Naive thymus-derived CD4-positive, alpha-beta T cell (primary cell): ENCODE results near the gene HAS3. TPM values are rescaled to one million over a fixed set of nuclear protein-coding genes. Genes with fewer than 3 reads are reported as not detected.
"Not testable (repeated sequence)": the region's sequence is repeated elsewhere in the genome, so short reads cannot be mapped to it uniquely, and the experiment has no call there.

Experiments
- ATAC-seq: fragments of 150-1000 bp; cut with Tn5 transposase; 2 replicates; pipeline ENCODE4 v1.10.0; 2021; ENCODE audit warnings: mild to moderate bottlenecking, moderate library complexity
- CTCF ChIA-PET: fragments of 350-600 bp; sonication (Branson Sonifier 250); formaldehyde crosslinking; loops from one replicate; lab custom pipeline; 2021; ENCODE audit warnings: antibody characterized with exemption; lab: Charles Lee
- POLR2A ChIA-PET: fragments of 350-600 bp; sonication (Branson Sonifier 250); formaldehyde crosslinking; loops from one replicate; lab custom pipeline; 2021; ENCODE audit warnings: antibody characterized with exemption, inconsistent platforms; lab: Charles Lee
- DNase-seq, 9 donors: peaks; one replicate each; pipeline versions ENCODE4 v3.0.0 to v3.0.0-alpha.2; 2020 to 2022; ENCODE audit warnings: mixed read lengths in 1 of 9
- H3K27ac ChIP-seq: one replicate; pipeline ENCODE4 v1.7.0; 2013; ENCODE audit warnings: mild to moderate bottlenecking, low read depth, low read length, moderate library complexity
- H3K27me3 ChIP-seq, 2 donors: one replicate each; pipeline ENCODE4 v1.7.0; 2013; ENCODE audit warnings: low read length in 2 of 2, mild to moderate bottlenecking in 2 of 2, moderate library complexity in 2 of 2; ENCODE audit not compliant: control insufficient read depth in 2 of 2, insufficient read depth in 2 of 2
- H3K36me3 ChIP-seq, 3 experiments: 1 replicate in 2 of 3; 2 replicates in 1 of 3; pipeline ENCODE4 v1.7.0; 2013; ENCODE audit warnings: low read length in 3 of 3, mild to moderate bottlenecking in 3 of 3, moderate library complexity in 1 of 3; ENCODE audit not compliant: insufficient read depth in 3 of 3, control insufficient read depth in 2 of 3
- H3K4me1 ChIP-seq, 2 donors: one replicate each; pipeline ENCODE4 v1.7.0; 2013; ENCODE audit warnings: low read length in 2 of 2, mild to moderate bottlenecking in 2 of 2, moderate library complexity in 1 of 2; ENCODE audit not compliant: control insufficient read depth in 2 of 2, insufficient read depth in 2 of 2
- H3K4me3 ChIP-seq: 2 replicates; pipeline ENCODE4 v1.7.0; 2013; ENCODE audit warnings: mild to moderate bottlenecking, low read length
- H3K9me3 ChIP-seq, 3 experiments: 1 replicate in 2 of 3; 2 replicates in 1 of 3; pipeline ENCODE4 v1.7.0; 2013; ENCODE audit warnings: low read length in 3 of 3; ENCODE audit not compliant: control insufficient read depth in 2 of 3
- H3K27ac Mint-ChIP-seq, 9 donors: one replicate each; pipeline ENCODE4 v1.8.0; 2020 to 2022; ENCODE audit warnings: mixed read lengths in 9 of 9, mild to moderate bottlenecking in 8 of 9, moderate library complexity in 5 of 9, inconsistent platforms in 2 of 9
- H3K27me3 Mint-ChIP-seq, 5 donors: one replicate each; pipeline ENCODE4 v1.8.0; 2021 to 2022; ENCODE audit warnings: mixed read lengths in 5 of 5, mild to moderate bottlenecking in 1 of 5
- H3K36me3 Mint-ChIP-seq, 5 donors: one replicate each; pipeline ENCODE4 v1.8.0; 2020 to 2022; ENCODE audit warnings: mixed read lengths in 5 of 5, mild to moderate bottlenecking in 3 of 5, inconsistent platforms in 1 of 5
- H3K4me1 Mint-ChIP-seq, 7 donors: one replicate each; pipeline ENCODE4 v1.8.0; 2020 to 2022; ENCODE audit warnings: mixed read lengths in 7 of 7, mild to moderate bottlenecking in 3 of 7, inconsistent platforms in 1 of 7
- H3K4me3 Mint-ChIP-seq, 10 donors: one replicate each; pipeline ENCODE4 v1.8.0; 2020 to 2022; ENCODE audit warnings: mild to moderate bottlenecking in 10 of 10, mixed read lengths in 10 of 10, moderate library complexity in 6 of 10, inconsistent platforms in 2 of 10
- H3K9me3 Mint-ChIP-seq, 11 donors: one replicate each; pipeline ENCODE4 v1.8.0; 2020 to 2022; ENCODE audit warnings: mixed read lengths in 11 of 11, mild to moderate bottlenecking in 4 of 11, inconsistent platforms in 1 of 11, moderate library complexity in 1 of 11
- intact Hi-C, 2 donors: fragments of 100-400 bp; cut with micrococcal nuclease; formaldehyde crosslinking; loops; one replicate each; pipeline ENCODE4 v1.15.1; 2023
- polyA plus RNA-seq, 2 donors: library from polyadenylated mRNA; unstranded; fragments of 300-500 nt; fragmentation: Illumina TruSeq; gene quantifications; one replicate each; pipeline ENCODE4 v1.2.3, GENCODE V29; 2021
- total RNA-seq, 6 experiments: library from RNA in 5 of 6; stranded (reverse) in 5 of 6; gene quantifications; 1 replicate in 5 of 6; 2 replicates in 1 of 6; pipeline ENCODE4 v1.2.3 and lab custom pipeline; 2021 to 2026

HAS3 gene
- total and polyA plus RNA-seq, 7 experiments from 2014 or later = 0.24 to 4.2 (median 2.9) TPM; not detected in 1

DNA sequence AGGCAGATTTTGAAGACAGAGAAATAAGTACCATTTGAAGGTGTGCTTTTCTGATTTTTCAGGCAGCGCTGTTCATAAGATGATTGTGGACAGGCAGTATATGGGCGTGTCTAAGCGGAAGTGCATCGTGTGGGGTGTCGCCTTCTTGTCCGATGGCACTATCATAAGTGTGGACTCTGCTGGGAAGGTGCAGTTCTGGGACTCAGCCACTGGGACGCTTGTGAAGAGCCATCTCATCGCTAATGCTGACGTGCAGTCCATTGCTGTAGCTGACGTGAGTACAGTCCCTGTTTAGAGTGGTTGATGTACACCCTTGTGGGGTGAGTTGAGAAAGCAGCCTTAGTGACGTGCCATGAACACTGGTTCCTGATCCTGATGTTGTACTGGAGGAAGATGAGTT, 37.7 kb downstream of the HAS3 start:
- intact Hi-C loops = no loop called here
- Mint-ChIP-seq H3K36me3 (peaks cover 15 to 51% (median 34%) of the 10 kb centered on the region in 5 donors), H3K9me3 (no peaks in the 10 kb centered on the region), H3K4me1 (peaks cover 0 to 14% (median 4%) of the 10 kb centered on the region in 7 donors), H3K27ac (peak overlapping the region in 2 of 9 donors; percentile 34 to 48), H3K27me3 (no peaks in the 10 kb centered on the region), H3K4me3 (no peak overlapping the region)
- Histone ChIP-seq H3K9me3 (no peaks in the 10 kb centered on the region), H3K4me3 (no peak overlapping the region), H3K36me3 (peaks cover 4 to 66% (median 16%) of the 10 kb centered on the region in 3 experiments), H3K27ac (no peak overlapping the region), H3K4me1 (no peaks in the 10 kb centered on the region), H3K27me3 (no peaks in the 10 kb centered on the region)
- ChIA-PET CTCF (no interaction called here), POLR2A (no interaction called here)
- ATAC-seq (no peak), DNase-seq (no peak)

- Histone ChIP-seq H3K4me1 (no peaks in the 10 kb centered on the region), H3K36me3 (peaks cover 4 to 63% (median 16%) of the 10 kb centered on the region in 3 experiments), H3K9me3 (no peaks in the 10 kb centered on the region), H3K4me3 (no peak overlapping the region), H3K27me3 (no peaks in the 10 kb centered on the region), H3K27ac (no peak overlapping the region)
- no peak overlapping the region for H3K27ac Mint-ChIP-seq
- ChIA-PET POLR2A (no interaction called here), CTCF (interaction anchor here (0.7 kb wide), 2 partner anchors 14 to 96 kb away, joined by 3 read pairs; no protein-coding TSS in a partner anchor)
- ATAC-seq (no peak), DNase-seq (no peak)
- H3K4me3 Mint-ChIP-seq = no peak overlapping the region
- peaks cover 0 to 13% (median 4%) of the 10 kb centered on the region in 7 donors for H3K4me1 Mint-ChIP-seq
- no peaks in the 10 kb centered on the region for H3K9me3 Mint-ChIP-seq
- H3K27me3 Mint-ChIP-seq = no peaks in the 10 kb centered on the region
- intact Hi-C loops = no loop called here
- peaks cover 12 to 42% (median 27%) of the 10 kb centered on the region in 5 donors for H3K36me3 Mint-ChIP-seq
Observed at GRCh38 chr16:69145658-69146057, 40.2 kb downstream of the HAS3 start.

DNA sequence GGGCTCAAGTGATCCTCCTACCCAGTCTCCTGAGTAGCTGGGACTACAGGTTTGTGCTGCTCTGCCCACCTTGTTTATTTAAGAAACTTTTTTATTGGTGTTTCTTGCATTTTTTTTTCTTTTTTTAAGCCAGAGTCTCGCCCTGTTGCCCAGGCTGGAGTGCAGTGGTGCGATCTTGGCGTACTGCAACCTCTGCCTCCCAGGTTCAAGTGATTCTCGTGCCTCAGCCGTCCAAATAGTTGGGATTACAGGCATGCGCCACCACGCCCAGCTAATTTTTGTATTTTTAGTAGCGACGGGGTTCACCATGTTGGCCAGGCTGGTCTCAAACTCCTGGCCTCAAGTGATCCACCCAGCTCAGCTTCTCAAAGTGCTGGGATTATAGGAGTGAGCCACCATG, 44.2 kb downstream of the HAS3 start:
- ChIA-PET POLR2A (interaction anchor here (0.7 kb wide), 1 partner anchor 136 kb away, joined by 3 read pairs; no protein-coding TSS in a partner anchor), CTCF (interaction anchor here (0.6 to 6.9 kb wide), 6 partner anchors 20 to 180 kb away, joined by 3 to 131 read pairs (median 6); no protein-coding TSS in a partner anchor)
- H3K27ac ChIP-seq, H3K4me3 ChIP-seq, H3K4me1 ChIP-seq, H3K27ac Mint-ChIP-seq, ATAC-seq, H3K9me3 ChIP-seq, H3K4me3 Mint-ChIP-seq, H3K27me3 ChIP-seq, H3K9me3 Mint-ChIP-seq, DNase-seq, H3K4me1 Mint-ChIP-seq, H3K27me3 Mint-ChIP-seq: not testable (repeated sequence)
- peaks cover 5 to 65% (median 15%) of the 10 kb centered on the region in 3 experiments for H3K36me3 ChIP-seq
- intact Hi-C loops = loop anchor here (1.0 to 5.0 kb wide), 3 partner anchors 38 to 138 kb away; partner anchors contain the start of gene SNTB2 (in 1 of the 2)
- H3K36me3 Mint-ChIP-seq = peaks cover 8 to 34% (median 26%) of the 10 kb centered on the region in 5 donors

DNA sequence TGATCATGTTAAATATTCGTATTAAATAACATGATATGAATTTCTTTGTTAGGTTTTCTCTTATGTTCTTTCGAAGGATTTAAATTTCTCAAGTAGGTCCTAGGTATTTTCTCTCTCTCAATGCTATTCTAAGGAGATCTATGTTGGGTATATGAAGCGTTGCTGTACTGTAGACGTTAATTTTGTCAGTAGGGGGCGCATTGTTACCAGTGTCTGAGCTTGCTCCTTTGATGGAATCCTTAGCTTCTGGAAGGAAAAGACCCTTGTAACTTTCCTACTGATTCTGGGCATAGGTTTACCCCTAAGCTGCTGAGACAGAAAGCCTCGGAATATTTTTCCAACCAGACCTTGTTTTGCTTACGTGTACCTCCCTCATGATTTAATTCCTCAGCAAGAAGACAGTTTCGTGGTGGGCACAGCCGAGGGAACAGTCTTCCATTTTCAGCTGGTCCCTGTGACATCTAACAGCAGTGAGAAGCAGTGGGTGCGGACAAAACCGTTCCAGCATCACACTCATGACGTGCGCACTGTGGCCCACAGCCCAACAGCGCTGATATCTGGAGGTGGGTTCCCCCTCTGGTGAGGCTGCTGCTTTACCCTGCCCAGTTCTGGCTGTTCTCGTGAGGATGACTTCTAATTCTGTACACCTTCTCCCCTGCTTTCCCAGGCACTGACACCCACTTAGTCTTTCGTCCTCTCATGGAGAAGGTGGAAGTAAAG, 44.9 kb downstream of the HAS3 start:
- Mint-ChIP-seq H3K9me3 (no peaks in the 10 kb centered on the region), H3K27ac (peak overlapping the region in 1 of 9 donors; percentile 2), H3K27me3 (no peaks in the 10 kb centered on the region), H3K4me3 (no peak overlapping the region), H3K4me1 (peaks cover 0 to 5% (median 3%) of the 10 kb centered on the region in 7 donors), H3K36me3 (peaks cover 11 to 38% (median 26%) of the 10 kb centered on the region in 5 donors)
- ChIA-PET POLR2A (interaction anchor here (1.0 kb wide), 1 partner anchor 135 kb away, joined by 3 read pairs; no protein-coding TSS in a partner anchor), CTCF (interaction anchor here (0.6 to 6.9 kb wide), 11 partner anchors 38 to 271 kb away, joined by 3 to 131 read pairs (median 3); no protein-coding TSS in a partner anchor)
- Histone ChIP-seq H3K9me3 (no peaks in the 10 kb centered on the region), H3K27ac (no peak overlapping the region), H3K27me3 (no peaks in the 10 kb centered on the region), H3K4me3 (no peak overlapping the region), H3K4me1 (no peaks in the 10 kb centered on the region), H3K36me3 (peaks cover 5 to 64% (median 15%) of the 10 kb centered on the region in 3 experiments)
- intact Hi-C loops = loop anchor here (1.0 to 5.0 kb wide), 3 partner anchors 37 to 137 kb away; partner anchors contain the start of gene SNTB2 (in 1 of the 2)
- DNase-seq = peak in 7 of 9 donors; percentile 41 to 70 (median 63)
- ATAC-seq = peak; percentile 84

GRCh38 chr16:69157196-69157595, 51.7 kb downstream of the HAS3 start:
- DNase-seq (no peak), ATAC-seq (no peak)
- no peaks in the 10 kb centered on the region for H3K27me3 Mint-ChIP-seq
- no peaks in the 10 kb centered on the region for H3K9me3 Mint-ChIP-seq
- no peak overlapping the region for H3K4me3 ChIP-seq
- no peaks in the 10 kb centered on the region for H3K27me3 ChIP-seq
- ChIA-PET CTCF (interaction anchor here (2.1 kb wide), 1 partner anchor 128 kb away, joined by 11 read pairs; no protein-coding TSS in a partner anchor), POLR2A (no interaction called here)
- H3K4me1 Mint-ChIP-seq = peaks cover 0 to 10% (median 0%) of the 10 kb centered on the region in 7 donors
- peaks cover 17 to 57% (median 40%) of the 10 kb centered on the region in 5 donors for H3K36me3 Mint-ChIP-seq
- no peaks in the 10 kb centered on the region for H3K9me3 ChIP-seq
- H3K36me3 ChIP-seq = peaks cover 5 to 84% (median 22%) of the 10 kb centered on the region in 3 experiments
- no peak overlapping the region for H3K27ac Mint-ChIP-seq
- no peaks in the 10 kb centered on the region for H3K4me1 ChIP-seq
- H3K27ac ChIP-seq = no peak overlapping the region
- no peak overlapping the region for H3K4me3 Mint-ChIP-seq
- intact Hi-C loops = no loop called here

DNA sequence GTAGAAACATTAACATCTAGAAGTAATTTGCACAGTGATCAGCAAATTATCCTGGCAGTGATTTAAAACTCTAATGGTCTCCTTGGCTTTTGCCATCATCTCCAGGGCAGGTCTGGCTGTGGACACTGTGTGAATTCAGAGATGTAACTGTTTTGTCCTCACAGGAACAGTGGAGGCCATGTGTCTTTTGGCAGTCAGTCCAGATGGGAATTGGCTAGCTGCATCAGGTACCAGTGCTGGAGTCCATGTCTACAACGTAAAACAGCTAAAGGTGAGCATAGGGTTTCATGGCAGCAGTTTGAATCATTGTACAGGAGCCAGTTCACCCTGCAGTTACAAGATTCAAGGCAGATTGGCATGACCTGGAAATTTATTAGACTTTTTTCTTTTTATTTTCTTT, 54.7 kb downstream of the HAS3 start:
- DNase-seq (no peak), ATAC-seq (no peak)
- no peak overlapping the region for H3K4me3 Mint-ChIP-seq
- no peaks in the 10 kb centered on the region for H3K4me1 ChIP-seq
- intact Hi-C loops = no loop called here
- H3K9me3 Mint-ChIP-seq = no peaks in the 10 kb centered on the region
- CTCF ChIA-PET = no interaction called here
- POLR2A ChIA-PET = no interaction called here
- H3K4me1 Mint-ChIP-seq = peaks cover 0 to 11% (median under 1%) of the 10 kb centered on the region in 7 donors
- no peak overlapping the region for H3K4me3 ChIP-seq
- H3K27ac ChIP-seq = no peak overlapping the region
- H3K36me3 Mint-ChIP-seq = peaks cover 11 to 49% (median 38%) of the 10 kb centered on the region in 5 donors
- H3K27ac Mint-ChIP-seq = no peak overlapping the region
- no peaks in the 10 kb centered on the region for H3K27me3 Mint-ChIP-seq
- H3K9me3 ChIP-seq = no peaks in the 10 kb centered on the region
- H3K36me3 ChIP-seq = peaks cover 7 to 74% (median 7%) of the 10 kb centered on the region in 3 experiments
- no peaks in the 10 kb centered on the region for H3K27me3 ChIP-seq
